CD4-positive, alpha-beta T cell treated with Interleukin-1 beta for 1 hour (primary cell): ENCODE data around the gene RAB30.

ENCODE experiments used
- DNase-seq, 2 donors: peaks; one replicate each; pipeline ENCODE4 v3.0.0-alpha.2; 2020 to 2022

Gene RAB30

DNA sequence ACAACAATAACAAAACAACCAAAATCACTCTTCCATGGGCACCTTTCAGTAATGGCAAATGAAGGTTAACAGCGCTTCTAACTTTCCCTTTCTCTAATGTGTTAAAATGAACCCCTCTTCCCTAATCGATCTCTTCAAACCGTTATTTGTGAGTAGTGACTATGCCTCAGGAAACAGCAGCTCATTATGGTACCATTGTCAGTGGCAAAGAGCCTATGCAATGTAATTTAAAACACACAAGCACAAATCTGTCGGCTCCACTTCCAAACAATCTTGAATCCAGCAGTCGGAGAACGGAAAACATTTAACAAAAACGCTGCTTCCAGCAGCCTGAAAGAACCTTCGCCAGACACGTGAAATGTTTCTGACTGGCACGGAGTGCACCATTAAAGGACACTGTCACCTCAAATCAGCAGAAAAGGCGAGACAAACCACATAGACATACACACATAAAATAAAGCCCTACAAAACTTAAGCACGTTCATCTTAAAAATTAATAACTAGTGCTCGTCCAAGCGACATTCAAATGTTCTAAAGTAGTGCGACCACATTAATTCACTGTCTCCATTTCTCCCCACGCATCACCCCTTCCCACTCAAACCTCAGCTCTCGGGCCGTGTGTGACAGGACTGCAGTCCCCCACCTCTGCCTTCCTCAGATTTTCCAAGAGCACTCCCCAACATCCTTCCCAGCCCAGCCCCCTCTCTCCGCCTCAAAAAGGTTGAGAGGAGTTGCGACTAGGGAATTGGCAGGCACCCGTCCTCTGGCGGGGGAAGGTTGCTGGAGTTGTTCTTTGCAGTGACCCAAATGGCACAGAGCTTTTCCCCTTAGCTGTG, 748 bp downstream of the RAB30 start:
- DNase-seq = peak in 1 of 2 donors; percentile 23

GRCh38 chr11:83070044-83070701, 1.5 kb downstream of the RAB30 start:
- no peak for DNase-seq

GRCh38 chr11:83069441-83070043, 2.2 kb downstream of the RAB30 start:
- no peak for DNase-seq

GRCh38 chr11:83068568-83068967, 3.1 kb downstream of the RAB30 start:
- no peak for DNase-seq

GRCh38 chr11:83064011-83064410, 7.7 kb downstream of the RAB30 start:
- no peak for DNase-seq

DNA sequence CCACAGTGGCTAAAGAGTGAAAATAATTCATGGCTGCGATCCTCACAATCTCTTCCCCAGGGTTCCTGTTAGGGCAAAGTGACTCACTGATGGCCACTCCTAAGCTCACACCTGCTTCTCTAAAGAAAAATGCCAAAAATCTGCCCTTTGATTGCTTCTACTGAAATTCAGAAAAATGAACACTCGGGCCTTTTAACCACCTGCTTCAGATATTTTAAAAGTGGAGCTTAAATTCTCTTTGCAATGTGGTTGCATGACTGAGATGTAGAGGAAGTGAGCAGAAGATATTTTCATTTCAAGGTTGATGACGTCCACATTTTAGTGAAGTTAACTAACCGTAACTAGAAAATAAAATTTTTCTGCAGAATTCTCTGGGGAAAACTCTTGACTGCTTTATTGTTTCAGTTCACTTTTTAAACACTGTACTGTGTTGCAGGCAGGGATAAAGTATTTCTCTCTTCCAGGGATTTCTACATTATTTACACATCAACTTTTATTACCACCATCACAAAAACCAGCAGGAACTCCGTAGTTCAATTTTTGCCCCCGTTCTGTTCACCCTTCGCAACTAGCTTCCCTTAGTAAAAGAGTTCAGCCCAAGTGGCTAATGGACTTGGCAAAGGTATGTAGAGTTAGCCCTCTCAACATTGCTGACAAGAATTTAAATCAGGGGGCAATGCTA, 8.5 kb downstream of the RAB30 start:
- peak in 1 of 2 donors; percentile 38 for DNase-seq

DNA sequence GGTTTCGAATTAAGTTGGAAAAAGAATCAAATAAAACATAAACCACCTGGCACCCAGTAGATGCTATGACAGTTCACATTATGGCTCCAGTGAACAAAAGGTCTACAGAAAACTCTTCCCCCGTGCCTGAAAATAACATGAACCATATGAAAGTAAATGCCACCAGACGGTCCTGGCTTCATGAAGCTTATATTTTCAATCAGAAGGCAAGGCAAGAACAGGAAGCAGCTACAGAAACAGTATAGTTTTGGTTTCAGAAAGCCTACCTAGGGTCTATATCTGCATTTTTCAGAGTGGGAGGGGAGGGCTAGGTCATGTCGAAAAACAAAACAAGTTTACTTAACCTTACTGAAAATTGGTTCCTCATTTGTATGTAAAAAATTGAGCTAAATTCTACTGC, 9.8 kb downstream of the RAB30 start:
- DNase-seq = peak in 1 of 2 donors; percentile 36

DNA sequence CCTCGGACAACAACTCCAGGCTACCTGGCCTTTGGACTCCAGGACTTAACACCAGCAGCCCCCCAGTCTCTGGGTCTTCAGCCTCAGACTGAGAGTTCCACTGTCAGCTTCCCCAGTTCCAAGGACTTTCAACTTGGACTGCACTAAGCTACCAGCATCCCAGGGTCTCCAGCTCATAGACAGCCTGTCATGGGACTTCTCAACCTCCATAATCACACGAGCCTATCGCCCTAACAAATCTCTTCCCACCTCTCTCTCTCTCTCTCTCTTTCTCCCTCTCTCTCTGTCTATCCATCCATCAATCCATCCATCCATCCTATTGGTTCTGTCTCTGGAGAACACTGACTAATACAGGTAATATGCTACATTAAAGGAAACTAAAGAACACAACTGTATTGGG, 10.7 kb downstream of the RAB30 start:
- DNase-seq = no peak

DNA sequence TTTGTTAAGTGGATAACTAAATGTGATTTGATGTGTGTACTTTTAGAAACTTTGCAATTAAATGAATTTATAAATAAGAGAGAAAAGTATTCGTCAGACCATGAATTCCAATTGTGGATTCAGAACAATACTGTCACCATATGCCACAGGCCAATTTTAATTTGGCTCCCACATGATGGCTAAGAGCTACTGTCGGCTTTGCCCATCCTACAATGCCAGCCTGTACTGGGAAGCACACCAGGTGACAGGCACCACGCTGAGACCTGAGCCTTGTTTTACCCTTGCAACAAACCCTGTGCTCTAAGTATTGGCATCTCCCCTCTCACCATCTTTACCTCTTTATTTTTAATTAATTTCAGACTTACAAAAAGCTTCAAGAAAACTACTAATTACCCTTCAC, 14.0 kb downstream of the RAB30 start:
- DNase-seq = no peak

GRCh38 chr11:83056611-83057010, 15.1 kb downstream of the RAB30 start:
- no peak for DNase-seq

DNA sequence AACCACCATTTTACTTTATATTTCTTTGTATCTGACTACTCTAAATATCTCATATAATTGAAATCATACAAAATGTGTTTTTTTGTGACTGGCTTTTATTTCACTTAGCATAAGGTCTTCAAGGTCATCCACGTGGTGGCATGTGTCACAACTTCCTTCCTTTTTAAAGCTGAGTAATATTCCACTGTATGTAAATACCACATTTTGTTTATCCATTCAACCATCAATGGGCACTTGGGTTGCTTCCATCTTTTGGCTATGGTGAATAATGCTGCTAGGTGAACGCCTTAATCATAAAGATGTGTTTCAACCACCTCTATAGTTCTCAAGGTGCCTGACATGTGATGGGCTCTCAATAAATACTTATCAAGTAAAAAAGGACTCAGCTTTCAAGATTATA, 15.5 kb downstream of the RAB30 start:
- no peak for DNase-seq

- DNase-seq = no peak
Measured at GRCh38 chr11:83054904-83055380, 16.8 kb downstream of the RAB30 start.

DNA sequence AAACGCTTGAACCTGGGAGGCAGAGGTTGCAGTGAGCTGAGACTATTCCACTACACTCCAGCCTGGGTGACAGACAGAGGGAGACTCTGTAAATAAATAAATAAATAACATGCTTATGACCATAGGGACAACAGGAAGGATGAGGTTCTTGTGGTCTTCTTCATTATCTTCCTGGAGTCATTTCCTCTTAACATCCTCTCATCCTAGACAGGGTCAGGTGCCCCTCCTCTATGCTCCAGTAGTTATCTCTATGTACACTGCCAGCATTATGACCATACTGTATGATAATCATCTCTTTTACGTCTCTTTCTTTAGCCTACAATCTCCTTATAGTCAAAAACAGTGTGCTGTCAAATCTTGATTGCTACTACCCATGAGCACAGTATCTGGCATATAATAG, 17.7 kb downstream of the RAB30 start:
- DNase-seq = no peak

GRCh38 chr11:83051760-83052671, 19.7 kb downstream of the RAB30 start:
- DNase-seq = no peak

GRCh38 chr11:83047515-83048225, 24.0 kb downstream of the RAB30 start:
- DNase-seq = no peak

- DNase-seq = no peak
Measured at GRCh38 chr11:83046621-83047172, 25.0 kb downstream of the RAB30 start.

DNA sequence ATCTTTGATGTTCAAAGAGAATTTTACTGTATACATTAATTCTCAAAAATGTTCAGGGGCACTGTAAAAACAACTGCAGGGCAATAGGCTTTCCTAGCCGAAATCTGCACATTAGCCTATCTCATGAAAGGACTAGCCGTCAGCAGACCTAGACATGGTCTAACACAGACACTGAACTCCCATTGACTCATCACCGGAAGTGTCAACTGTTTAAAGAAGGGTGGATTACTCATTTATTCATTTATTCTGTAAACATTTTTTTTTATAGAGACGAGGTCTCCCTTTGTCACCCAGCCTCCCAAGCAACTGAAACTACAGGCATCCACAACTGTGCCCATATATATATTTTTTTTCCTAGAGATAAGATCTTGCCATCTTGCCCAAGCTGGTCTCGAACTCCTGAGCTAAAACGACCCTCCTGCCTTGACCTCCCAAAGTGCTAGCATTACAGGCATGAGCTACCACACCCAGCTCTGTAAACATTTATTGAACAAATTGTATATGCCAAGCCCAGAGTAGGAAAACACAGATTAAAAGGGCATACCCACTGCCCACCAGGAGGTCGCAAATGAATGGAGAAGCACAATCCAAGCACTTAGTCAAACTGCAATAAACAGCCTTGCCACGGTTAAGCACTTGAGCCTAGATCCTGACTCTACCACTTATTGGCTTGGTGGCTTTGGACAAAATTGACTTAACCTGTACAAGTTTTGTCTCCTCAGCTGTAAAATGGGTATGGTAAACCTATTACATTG, 26.6 kb downstream of the RAB30 start:
- DNase-seq = peak in 1 of 2 donors; percentile 33

- DNase-seq = no peak
Measured at GRCh38 chr11:83042964-83043711, 28.6 kb downstream of the RAB30 start.

DNA sequence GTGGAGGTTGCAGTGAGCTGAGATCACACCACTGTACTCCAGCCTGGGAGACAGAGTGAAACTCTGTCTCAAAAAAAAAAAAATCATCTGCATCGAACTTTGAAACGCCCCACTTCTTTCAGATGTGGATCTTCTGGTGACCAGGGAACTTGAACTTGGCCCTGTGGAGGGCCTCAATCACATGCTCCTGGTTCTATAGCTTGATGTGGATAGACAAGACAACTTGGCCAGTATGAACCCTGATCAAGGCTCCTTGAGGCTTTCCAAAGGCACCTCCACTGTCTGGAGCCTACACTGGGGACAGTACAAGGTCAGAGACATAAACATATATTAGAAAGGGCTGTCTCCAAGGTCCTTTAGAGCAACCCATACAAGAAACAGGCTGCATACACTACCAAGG, 30.6 kb downstream of the RAB30 start:
- DNase-seq = no peak

- no peak for DNase-seq
Measured at GRCh38 chr11:83039566-83039965, 32.1 kb downstream of the RAB30 start.
